K562 (cell line): ENCODE results near the gene MMD2. TPM values are rescaled to one million over a fixed set of nuclear protein-coding genes. Genes with fewer than 3 reads are reported as not detected.

ENCODE experiments used
- ATAC-seq: fragments of 200-7000 bp; cut with Tn5 transposase; 3 replicates; pipeline ENCODE4 v1.9.1; 2020; ENCODE audit warnings: moderate library complexity
- BruUV-seq: library from RNA; stranded (reverse); fragments of 400-500 nt; replicated peaks from 2 replicates; lab custom pipeline; 2021; lab: Mats Ljungman, UMichigan
- CTCF ChIA-PET: fragments of 300-600 bp; formaldehyde crosslinking; extraction: SDS; loops from one replicate; lab custom pipeline; 2021; ENCODE audit warnings: low intra/inter-chr PET ratio; lab: Yijun Ruan, JAX
- POLR2A ChIA-PET: fragments of 300-600, 350-650 bp; sonication (Branson Sonifier 250); formaldehyde crosslinking; extraction: SDS; loops from one replicate; lab custom pipeline; 2021; ENCODE audit warnings: antibody characterized with exemption, inconsistent platforms; lab: Yijun Ruan, JAX
- DNase-seq, 4 experiments: peaks; one replicate each; pipeline versions ENCODE4 v3.0.0 to v3.0.0-alpha.2; 2011 to 2018; ENCODE audit warnings: low spot score in 3 of 4, mixed read lengths in 3 of 4; ENCODE audit errors: extremely low read depth in 1 of 4
- FAIRE-seq: peaks from 2 replicates; lab custom pipeline; 2011; peaks lifted over from hg19 to GRCh38; lab: Jason Lieb, UNC
- H2AFZ ChIP-seq: 2 replicates; pipeline ENCODE4 v1.6.0; 2011; ENCODE audit warnings: low read depth, low read length, control low read depth, inconsistent platforms
- H3K27ac ChIP-seq: fragments of 200-600 bp; 3 replicates; pipeline ENCODE4 v1.8.0; 2011; ENCODE audit warnings: low read depth, mild to moderate bottlenecking, control low read depth, inconsistent platforms, low read length, moderate library complexity, mixed read lengths; ENCODE audit errors: extremely low read depth
- H3K27me3 ChIP-seq, 2 experiments: fragments of 300-600 bp in 1 of 2; 2 replicates in 1 of 2; 3 replicates in 1 of 2; pipeline versions ENCODE4 v1.6.0 to v1.8.0; 2011; ENCODE audit warnings: inconsistent platforms in 2 of 2, low read length in 2 of 2, mild to moderate bottlenecking in 1 of 2, mixed read lengths in 1 of 2, moderate library complexity in 1 of 2; ENCODE audit not compliant: control insufficient read depth in 2 of 2, insufficient read depth in 2 of 2
- H3K36me3 ChIP-seq: fragments of 300-600 bp; 3 replicates; pipeline ENCODE4 v1.8.0; 2011; ENCODE audit warnings: mild to moderate bottlenecking, low read length, inconsistent platforms; ENCODE audit not compliant: control insufficient read depth, insufficient read depth
- H3K4me1 ChIP-seq, 2 experiments: fragments of 200-600 bp in 1 of 2; replicated peaks in 1 of 2; 2 replicates in 1 of 2; 3 replicates in 1 of 2; pipeline versions ENCODE4 v1.5.1 to v1.8.0; 2011; ENCODE audit warnings: inconsistent platforms in 2 of 2, low read length in 2 of 2, mild to moderate bottlenecking in 1 of 2, mixed read lengths in 1 of 2, moderate library complexity in 1 of 2; ENCODE audit not compliant: control insufficient read depth in 2 of 2, insufficient read depth in 2 of 2
- H3K4me2 ChIP-seq: 2 replicates; pipeline ENCODE4 v1.6.1; 2011; ENCODE audit warnings: low read length, control low read depth, inconsistent platforms, mixed read lengths; ENCODE audit not compliant: insufficient read depth
- H3K4me3 ChIP-seq: fragments of 200-600 bp; sonication (generic), shearing (Covaris generic); 2 replicates; pipeline ENCODE4 v1.5.1; 2016; ENCODE audit warnings: control low read depth, inconsistent platforms
- H3K79me2 ChIP-seq: fragments of 200-600 bp; 3 replicates; pipeline ENCODE4 v1.8.0; 2011; ENCODE audit warnings: low read length, inconsistent platforms; ENCODE audit not compliant: control insufficient read depth, insufficient read depth
- H3K9ac ChIP-seq, 2 experiments: 2 replicates each; pipeline versions ENCODE4 v1.6.0 to v1.6.1; 2011; ENCODE audit warnings: low read depth in 2 of 2, low read length in 2 of 2, control low read depth in 1 of 2, inconsistent platforms in 1 of 2, mild to moderate bottlenecking in 1 of 2, mixed read lengths in 1 of 2; ENCODE audit not compliant: insufficient read depth in 1 of 2
- H3K9me1 ChIP-seq: one replicate; pipeline ENCODE4 v1.6.0; 2011; ENCODE audit warnings: inconsistent platforms, mild to moderate bottlenecking, low read length, moderate library complexity; ENCODE audit not compliant: control insufficient read depth, insufficient read depth
- H3K9me3 ChIP-seq: replicated peaks from 2 replicates; pipeline ENCODE4 v1.5.1; 2011; ENCODE audit warnings: low read depth, low read length, inconsistent platforms; ENCODE audit not compliant: control insufficient read depth, insufficient read depth
- H4K20me1 ChIP-seq: replicated peaks from 2 replicates; pipeline ENCODE4 v1.6.1; 2011; ENCODE audit warnings: low read length, inconsistent platforms, mixed read lengths; ENCODE audit not compliant: control insufficient read depth, insufficient read depth
- GTF2E2 ChIP-seq: fragments of 200-800 bp; sonication (Bioruptor generic); IDR thresholded peaks from 2 replicates; pipeline ENCODE4 v1.6.1; 2016; ENCODE audit warnings: missing genetic modification characterization, missing compliant biosample characterization
- NR1H2 ChIP-seq: sonication (generic); formaldehyde crosslinking; IDR thresholded peaks from 2 replicates; pipeline ENCODE4 v1.4.0; 2020; ENCODE audit warnings: mild to moderate bottlenecking, missing genetic modification reagents
- PHB2 ChIP-seq: fragments of 450-650 bp; IDR thresholded peaks from 2 replicates; pipeline ENCODE4 v1.6.1; 2017; ENCODE audit warnings: low read depth
- TCF3 ChIP-seq: sonication (generic); formaldehyde crosslinking; IDR thresholded peaks from 2 replicates; pipeline ENCODE4 v1.4.0; 2020; ENCODE audit warnings: mild to moderate bottlenecking, missing genetic modification reagents
- TGIF2 ChIP-seq: sonication (generic); formaldehyde crosslinking; IDR thresholded peaks from 2 replicates; pipeline ENCODE4 v1.8.1; 2022; ENCODE audit warnings: mild to moderate bottlenecking, missing genetic modification reagents, moderate library complexity
- ZNF121 ChIP-seq: sonication (generic); formaldehyde crosslinking; conservative IDR thresholded peaks from 2 replicates; pipeline ENCODE4 v1.8.0; 2022; ENCODE audit warnings: missing genetic modification reagents
- ZNF764 ChIP-seq: fragments of 250-450 bp; sonication (Bioruptor Pico); IDR thresholded peaks from 2 replicates; pipeline ENCODE4 v1.4.0; 2020; ENCODE audit warnings: low read depth, mild to moderate bottlenecking, moderate library complexity
- ZNF785 ChIP-seq: fragments of 250-450 bp; sonication (Bioruptor Pico); IDR thresholded peaks from 2 replicates; pipeline ENCODE4 v1.4.0; 2020; ENCODE audit warnings: mild to moderate bottlenecking
- WGBS: fragments of 100-300 bp; shearing (Covaris generic); methylation state at CpG from one replicate; pipeline ENCODE4 v1.1.6; 2016; ENCODE audit warnings: low coverage, mixed read lengths; ENCODE audit not compliant: insufficient coverage; ENCODE audit errors: missing lambda C conversion rate; 5-methylcytosine and 5-hydroxymethylcytosine counted together
- in situ Hi-C: fragments of 300-500 bp; cut with MboI; formaldehyde crosslinking; loops from 4 replicates; pipeline ENCODE4 v1.15.0; 2018; ENCODE audit warnings: inconsistent platforms, mixed read lengths
- intact Hi-C: fragments of 100-400 bp; cut with micrococcal nuclease; formaldehyde crosslinking; loops from 2 replicates; pipeline ENCODE4 v1.14.2; 2022
- polyA plus RNA-seq, 8 experiments: library from polyadenylated mRNA; depleted of rRNA in 4 of 8; stranded (reverse) in 5 of 8; unstranded in 3 of 8; fragments of >200 nt; fragmentation: Nextera tagmentation in 2 of 8; fragmentation: Illumina TruSeq in 1 of 8; extraction: Ambion mirVana in 2 of 8; extraction: Trizol in 1 of 8; gene quantifications; 2 replicates each; pipeline versions ENCODE4 v1.2.1 to v1.2.3, GENCODE V29; 2011 to 2014; ENCODE audit warnings: inconsistent platforms in 1 of 8, missing spikeins in 1 of 8
- total RNA-seq, 7 experiments: library from RNA; depleted of rRNA in 6 of 7; stranded (reverse); fragments of >200 nt in 6 of 7; fragmentation: Illumina TruSeq in 2 of 7; extraction: Trizol in 2 of 7; gene quantifications; 2 replicates each; pipeline versions ENCODE4 v1.2.1 to v1.2.3, GENCODE V29; 2011 to 2021; ENCODE audit warnings: low replicate concordance in 1 of 7
- TF ChIP-seq, protein P1 (sequence below): fragments of 250-450 bp; sonication (Bioruptor Pico); IDR thresholded peaks from 2 replicates; pipeline ENCODE4 v1.5.0; 2021; ENCODE audit warnings: mild to moderate bottlenecking, moderate library complexity
- TF ChIP-seq, protein P2 (sequence below): sonication (generic); formaldehyde crosslinking; IDR thresholded peaks from 2 replicates; pipeline ENCODE4 v1.8.0; 2023; ENCODE audit warnings: mild to moderate bottlenecking, missing genetic modification reagents
- TF ChIP-seq, protein P3 (sequence below): fragments of 150-350 bp; conservative IDR thresholded peaks from 2 replicates; pipeline ENCODE4 v1.6.1; 2014; ENCODE audit warnings: low read length

Gene MMD2
- total and polyA plus RNA-seq, 9 of the 15 experiments (the other 6 are each of a cell fraction or from before 2014, with no cell fraction given): not detected

DNA sequence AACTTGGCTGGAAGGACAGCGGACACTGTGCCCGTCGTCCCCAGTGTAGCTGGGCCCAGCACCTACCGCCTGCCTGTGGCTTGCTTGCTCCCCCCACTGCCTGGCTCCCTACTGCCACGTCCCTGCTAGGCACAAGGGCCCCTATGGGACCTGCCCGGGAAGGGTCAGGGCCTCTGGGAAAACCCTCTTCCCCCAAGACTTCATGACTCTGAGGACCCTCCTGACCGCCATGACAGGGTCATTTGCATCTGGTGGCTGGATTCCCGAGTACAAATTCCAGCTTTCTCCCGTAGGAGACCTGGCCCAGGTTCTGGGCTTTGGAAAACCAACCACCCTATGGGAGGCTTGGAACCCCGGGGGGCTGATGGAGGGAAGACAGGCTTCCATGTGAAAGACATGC, 1.4 kb upstream of the MMD2 start:
- peaks cover 0 to 7% of the 10 kb centered on the region in 2 experiments; a peak in 2 of 5 replicates for H3K4me1 ChIP-seq
- DNase-seq: no peak
- no peak for TF ChIP-seq TCF3 (CRISPR knock-in tag)
- TF ChIP-seq, protein P1, sequence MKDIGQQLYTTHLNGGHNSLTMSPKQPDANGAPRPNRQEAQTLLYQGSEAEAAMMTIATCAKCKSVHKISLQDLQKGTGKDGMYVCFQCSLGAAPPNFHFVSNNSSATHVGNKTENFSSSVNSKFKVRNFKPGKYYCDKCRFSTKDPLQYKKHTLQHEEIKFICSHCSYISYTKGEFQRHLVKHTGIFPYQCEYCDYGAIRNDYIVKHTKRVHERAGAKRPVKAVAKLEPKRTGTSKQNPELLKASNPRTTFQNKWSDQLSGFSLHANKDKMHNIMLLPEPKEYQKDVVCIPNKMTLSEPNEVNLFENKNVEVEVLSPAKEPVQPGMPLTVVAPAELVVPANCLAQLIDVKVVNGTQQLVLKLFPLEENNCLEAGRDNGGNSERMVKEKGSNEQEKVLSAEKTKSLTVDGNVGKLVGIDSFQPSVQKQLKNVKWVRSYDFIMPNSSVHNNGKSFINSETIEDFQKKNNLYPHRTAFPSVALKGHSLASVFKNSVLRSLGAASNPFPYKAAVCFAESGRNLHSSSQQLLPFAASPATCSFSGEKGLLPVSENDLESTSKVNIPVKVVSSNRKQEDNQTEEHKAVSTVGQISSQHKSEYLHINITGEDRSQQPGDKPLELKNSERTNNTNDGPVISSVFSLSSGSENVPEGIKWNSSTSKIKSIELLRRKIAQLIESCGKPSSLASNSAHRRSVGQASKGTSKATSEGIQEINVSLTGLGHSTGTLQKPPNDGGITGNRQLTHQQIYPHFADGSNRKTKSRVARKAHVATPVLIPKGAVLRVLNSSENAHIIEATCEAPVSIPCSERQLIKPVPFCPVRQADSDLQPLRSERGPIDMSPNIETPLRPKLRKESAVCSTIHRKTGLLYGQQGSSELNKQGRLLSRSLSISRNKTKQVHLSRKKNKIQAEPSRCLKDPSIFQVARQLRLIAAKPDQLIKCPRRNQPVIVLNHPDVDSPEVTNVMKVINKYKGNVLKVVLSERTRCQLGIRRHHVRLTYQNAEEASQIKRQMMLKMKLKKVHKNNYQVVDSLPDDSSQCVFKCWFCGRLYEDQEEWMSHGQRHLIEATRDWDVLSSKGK (CRISPR knock-in tag): no peak
- TF ChIP-seq, protein P2, sequence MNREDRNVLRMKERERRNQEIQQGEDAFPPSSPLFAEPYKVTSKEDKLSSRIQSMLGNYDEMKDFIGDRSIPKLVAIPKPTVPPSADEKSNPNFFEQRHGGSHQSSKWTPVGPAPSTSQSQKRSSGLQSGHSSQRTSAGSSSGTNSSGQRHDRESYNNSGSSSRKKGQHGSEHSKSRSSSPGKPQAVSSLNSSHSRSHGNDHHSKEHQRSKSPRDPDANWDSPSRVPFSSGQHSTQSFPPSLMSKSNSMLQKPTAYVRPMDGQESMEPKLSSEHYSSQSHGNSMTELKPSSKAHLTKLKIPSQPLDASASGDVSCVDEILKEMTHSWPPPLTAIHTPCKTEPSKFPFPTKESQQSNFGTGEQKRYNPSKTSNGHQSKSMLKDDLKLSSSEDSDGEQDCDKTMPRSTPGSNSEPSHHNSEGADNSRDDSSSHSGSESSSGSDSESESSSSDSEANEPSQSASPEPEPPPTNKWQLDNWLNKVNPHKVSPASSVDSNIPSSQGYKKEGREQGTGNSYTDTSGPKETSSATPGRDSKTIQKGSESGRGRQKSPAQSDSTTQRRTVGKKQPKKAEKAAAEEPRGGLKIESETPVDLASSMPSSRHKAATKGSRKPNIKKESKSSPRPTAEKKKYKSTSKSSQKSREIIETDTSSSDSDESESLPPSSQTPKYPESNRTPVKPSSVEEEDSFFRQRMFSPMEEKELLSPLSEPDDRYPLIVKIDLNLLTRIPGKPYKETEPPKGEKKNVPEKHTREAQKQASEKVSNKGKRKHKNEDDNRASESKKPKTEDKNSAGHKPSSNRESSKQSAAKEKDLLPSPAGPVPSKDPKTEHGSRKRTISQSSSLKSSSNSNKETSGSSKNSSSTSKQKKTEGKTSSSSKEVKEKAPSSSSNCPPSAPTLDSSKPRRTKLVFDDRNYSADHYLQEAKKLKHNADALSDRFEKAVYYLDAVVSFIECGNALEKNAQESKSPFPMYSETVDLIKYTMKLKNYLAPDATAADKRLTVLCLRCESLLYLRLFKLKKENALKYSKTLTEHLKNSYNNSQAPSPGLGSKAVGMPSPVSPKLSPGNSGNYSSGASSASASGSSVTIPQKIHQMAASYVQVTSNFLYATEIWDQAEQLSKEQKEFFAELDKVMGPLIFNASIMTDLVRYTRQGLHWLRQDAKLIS: no peak
- no peak for TF ChIP-seq ZNF121
- no peak for TF ChIP-seq TGIF2 (CRISPR knock-in tag)
- TF ChIP-seq ZNF764 (CRISPR knock-in tag): no peak
- TF ChIP-seq PHB2: no peak
- TF ChIP-seq, protein P3, sequence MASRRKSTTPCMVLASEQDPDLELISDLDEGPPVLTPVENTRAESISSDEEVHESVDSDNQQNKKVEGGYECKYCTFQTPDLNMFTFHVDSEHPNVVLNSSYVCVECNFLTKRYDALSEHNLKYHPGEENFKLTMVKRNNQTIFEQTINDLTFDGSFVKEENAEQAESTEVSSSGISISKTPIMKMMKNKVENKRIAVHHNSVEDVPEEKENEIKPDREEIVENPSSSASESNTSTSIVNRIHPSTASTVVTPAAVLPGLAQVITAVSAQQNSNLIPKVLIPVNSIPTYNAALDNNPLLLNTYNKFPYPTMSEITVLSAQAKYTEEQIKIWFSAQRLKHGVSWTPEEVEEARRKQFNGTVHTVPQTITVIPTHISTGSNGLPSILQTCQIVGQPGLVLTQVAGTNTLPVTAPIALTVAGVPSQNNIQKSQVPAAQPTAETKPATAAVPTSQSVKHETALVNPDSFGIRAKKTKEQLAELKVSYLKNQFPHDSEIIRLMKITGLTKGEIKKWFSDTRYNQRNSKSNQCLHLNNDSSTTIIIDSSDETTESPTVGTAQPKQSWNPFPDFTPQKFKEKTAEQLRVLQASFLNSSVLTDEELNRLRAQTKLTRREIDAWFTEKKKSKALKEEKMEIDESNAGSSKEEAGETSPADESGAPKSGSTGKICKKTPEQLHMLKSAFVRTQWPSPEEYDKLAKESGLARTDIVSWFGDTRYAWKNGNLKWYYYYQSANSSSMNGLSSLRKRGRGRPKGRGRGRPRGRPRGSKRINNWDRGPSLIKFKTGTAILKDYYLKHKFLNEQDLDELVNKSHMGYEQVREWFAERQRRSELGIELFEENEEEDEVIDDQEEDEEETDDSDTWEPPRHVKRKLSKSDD: no peak
- TF ChIP-seq NR1H2 (CRISPR knock-in tag): no peak
- TF ChIP-seq GTF2E2 (tag): no peak
- TF ChIP-seq ZNF785 (CRISPR knock-in tag): no peak

More for the DNA sequence above, 1.4 kb upstream of the MMD2 start:
- CTCF ChIA-PET: no interaction called here
- Histone ChIP-seq H2AFZ (no peak overlapping the region), H3K79me2 (no peaks in the 10 kb centered on the region), H4K20me1 (no peaks in the 10 kb centered on the region), H3K4me2 (no peak overlapping the region), H3K36me3 (no peaks in the 10 kb centered on the region), H3K27me3 (peaks cover 8 to 30% of the 10 kb centered on the region in 2 experiments), H3K27ac (no peak overlapping the region), H3K9me3 (no peaks in the 10 kb centered on the region), H3K4me3 (no peak overlapping the region), H3K9me1 (no peaks in the 10 kb centered on the region), H3K9ac (no peak overlapping the region; a peak in 1 of 4 replicates)
- ATAC-seq (no peak), FAIRE-seq (no peak)
- intact Hi-C loops: no loop called here
- 7% methylated on average over 10 of the region's 10 CpGs for WGBS
- POLR2A ChIA-PET: interaction anchor here (0.6 to 1.2 kb wide), 2 partner anchors 8 to 345 kb away, joined by 3 read pairs; no protein-coding TSS in a partner anchor
- BruUV-seq: no TSS peak
- in situ Hi-C loops: no loop called here
